T-cell (primary cell): ENCODE results near the gene SEPTIN2. TPM values are rescaled to one million over a fixed set of nuclear protein-coding genes. Genes with fewer than 3 reads are reported as not detected.
"Not testable (repeated sequence)": the region's sequence is repeated elsewhere in the genome, so short reads cannot be mapped to it uniquely, and the experiment has no call there.

Source experiments
- ATAC-seq, 4 experiments: fragments of 200-7000 bp in 3 of 4; fragments of 150-1000 bp in 1 of 4; cut with Tn5 transposase; replicated peaks in 1 of 4; 1 replicate in 3 of 4; 2 replicates in 1 of 4; pipeline ENCODE4 v1.10.0; 2021; ENCODE audit warnings: moderate library complexity in 3 of 4, mild to moderate bottlenecking in 2 of 4, moderate number of reproducible peaks in 1 of 4
- CTCF ChIA-PET, 2 donors: fragments of 300-600 bp; sonication (Branson Sonifier 250); formaldehyde crosslinking; loops; one replicate each; lab custom pipeline; 2022; ENCODE audit warnings: antibody characterized with exemption in 2 of 2; lab: Charles Lee
- POLR2A ChIA-PET, 2 donors: fragments of 300-600 bp; sonication (Branson Sonifier 250); formaldehyde crosslinking; loops; one replicate each; lab custom pipeline; 2022; ENCODE audit warnings: antibody characterized with exemption in 2 of 2; lab: Charles Lee
- DNase-seq, 35 experiments: peaks; one replicate each; pipeline versions ENCODE4 v3.0.0 to v3.0.0-alpha.2; 2013 to 2023
- H3K27ac ChIP-seq: one replicate; pipeline ENCODE4 v1.5.1; 2013; ENCODE audit warnings: low read length
- H3K27me3 ChIP-seq, 2 experiments: replicated peaks in 1 of 2; 1 replicate in 1 of 2; 2 replicates in 1 of 2; pipeline versions ENCODE4 v1.6.1 to v1.7.0; 2013; ENCODE audit warnings: low read length in 1 of 2, mixed read lengths in 1 of 2; ENCODE audit not compliant: control insufficient read depth in 2 of 2, insufficient read depth in 2 of 2; ENCODE audit errors: extremely low read depth in 1 of 2
- H3K36me3 ChIP-seq, 2 donors: 1 replicate in 1 of 2; 2 replicates in 1 of 2; pipeline versions ENCODE4 v1.6.1 to v1.7.0; 2013; ENCODE audit warnings: low read length in 1 of 2; ENCODE audit not compliant: control insufficient read depth in 2 of 2, insufficient read depth in 1 of 2; ENCODE audit errors: extremely low read depth in 1 of 2
- H3K4me1 ChIP-seq, 2 experiments: 1 replicate in 1 of 2; 2 replicates in 1 of 2; pipeline versions ENCODE4 v1.6.1 to v1.7.0; 2013; ENCODE audit warnings: low read length in 2 of 2, mixed read lengths in 1 of 2; ENCODE audit not compliant: insufficient read depth in 2 of 2, control insufficient read depth in 1 of 2; ENCODE audit errors: extremely low read depth in 1 of 2
- H3K4me3 ChIP-seq, 2 donors: 1 replicate in 1 of 2; 2 replicates in 1 of 2; pipeline versions ENCODE4 v1.5.1 to v1.7.0; 2013; ENCODE audit warnings: mild to moderate bottlenecking in 2 of 2, low read length in 1 of 2, moderate library complexity in 1 of 2; ENCODE audit not compliant: control insufficient read depth in 1 of 2; ENCODE audit errors: extremely low read depth in 1 of 2
- H3K9me3 ChIP-seq: 2 replicates; pipeline ENCODE4 v1.7.0; 2013
- H3K27ac Mint-ChIP-seq, 2 donors: one replicate each; pipeline ENCODE4 v1.8.0; 2020 to 2021; ENCODE audit warnings: mild to moderate bottlenecking in 2 of 2, mixed read lengths in 2 of 2
- H3K27me3 Mint-ChIP-seq, 2 donors: one replicate each; pipeline ENCODE4 v1.8.0; 2021 to 2022; ENCODE audit warnings: mixed read lengths in 2 of 2
- H3K36me3 Mint-ChIP-seq: one replicate; pipeline ENCODE4 v1.8.0; 2021; ENCODE audit warnings: mixed read lengths
- H3K4me1 Mint-ChIP-seq, 3 donors: one replicate each; pipeline ENCODE4 v1.8.0; 2020 to 2022; ENCODE audit warnings: mixed read lengths in 3 of 3, mild to moderate bottlenecking in 1 of 3
- H3K4me3 Mint-ChIP-seq, 3 donors: one replicate each; pipeline ENCODE4 v1.8.0; 2020 to 2022; ENCODE audit warnings: mild to moderate bottlenecking in 3 of 3, mixed read lengths in 3 of 3, moderate library complexity in 3 of 3
- H3K9me3 Mint-ChIP-seq, 3 donors: one replicate each; pipeline ENCODE4 v1.8.0; 2020 to 2022; ENCODE audit warnings: mixed read lengths in 3 of 3
- WGBS: methylation state at CpG from one replicate; pipeline ENCODE4 v1.1.5; 2013; ENCODE audit warnings: missing lambda C conversion rate; ENCODE audit not compliant: insufficient coverage; 5-methylcytosine and 5-hydroxymethylcytosine counted together
- total RNA-seq, 35 experiments: library from RNA in 6 of 35; stranded (reverse) in 6 of 35; fragments of 120-200 nt in 1 of 35; gene quantifications; one replicate each; pipeline versions ENCODE4 v1.2.1 to v1.2.4 and lab custom pipeline; 2013 to 2026

Gene SEPTIN2
- total RNA-seq, 5 donors from 2014 or later (not counting 1 experiment from before 2014, with no cell fraction given) = 182 to 209 (median 189) TPM

- no peak overlapping the region for H3K27ac ChIP-seq
- peaks cover 31% of the 10 kb centered on the region for H3K36me3 Mint-ChIP-seq
- H3K27me3 ChIP-seq = no peaks in the 10 kb centered on the region
- H3K9me3 ChIP-seq = no peaks in the 10 kb centered on the region
- no peaks in the 10 kb centered on the region for H3K27me3 Mint-ChIP-seq
- no peak overlapping the region for H3K4me3 ChIP-seq
- H3K27ac Mint-ChIP-seq = no peak overlapping the region
- H3K4me3 Mint-ChIP-seq = no peak overlapping the region
- H3K9me3 Mint-ChIP-seq = no peaks in the 10 kb centered on the region
- WGBS = 82% methylated on average over 4 of the region's 4 CpGs
- H3K36me3 ChIP-seq = no peaks in the 10 kb centered on the region
- no peak for DNase-seq
- H3K4me1 ChIP-seq = no peaks in the 10 kb centered on the region
- ATAC-seq = no peak
- peaks cover 0 to 3% (median 0%) of the 10 kb centered on the region in 3 donors for H3K4me1 Mint-ChIP-seq
- ChIA-PET CTCF (no interaction called here), POLR2A (no interaction called here)
Measured at GRCh38 chr2:241381872-241382271, 66.1 kb downstream of the SEPTIN2 start.

GRCh38 chr2:241385450-241385849 is 69.7 kb downstream of the SEPTIN2 start:
- H3K4me1 ChIP-seq, H3K4me3 Mint-ChIP-seq, H3K4me3 ChIP-seq, POLR2A ChIA-PET, H3K9me3 ChIP-seq, H3K27me3 Mint-ChIP-seq, H3K27ac ChIP-seq, ATAC-seq, H3K9me3 Mint-ChIP-seq, H3K27me3 ChIP-seq, DNase-seq, H3K36me3 ChIP-seq, H3K27ac Mint-ChIP-seq, H3K4me1 Mint-ChIP-seq: not testable (repeated sequence)
- peaks cover 32% of the 10 kb centered on the region for H3K36me3 Mint-ChIP-seq
- WGBS = no CpG with 5 or more reads among the region's 7 CpGs
- CTCF ChIA-PET = interaction anchor here in 1 of 2 donors (0.7 kb wide), 1 partner anchor 58 kb away, joined by 3 read pairs; no protein-coding TSS in a partner anchor

GRCh38 chr2:241386519-241386918 is 70.8 kb downstream of the SEPTIN2 start:
- CTCF ChIA-PET = no interaction called here
- Mint-ChIP-seq H3K27ac (no peak overlapping the region), H3K36me3 (peaks cover 27% of the 10 kb centered on the region)

GRCh38 chr2:241389697-241390096 is 74.0 kb downstream of the SEPTIN2 start:
- CTCF ChIA-PET = no interaction called here

More at GRCh38 chr2:241386519-241386918, 70.8 kb downstream of the SEPTIN2 start:
- no peaks in the 10 kb centered on the region for H3K27me3 ChIP-seq
- H3K9me3 ChIP-seq = no peaks in the 10 kb centered on the region
- WGBS = 100% methylated on average over 4 of the region's 6 CpGs
- H3K27ac ChIP-seq = no peak overlapping the region
- POLR2A ChIA-PET = no interaction called here
- no peak overlapping the region for H3K4me3 ChIP-seq
- H3K36me3 ChIP-seq = no peaks in the 10 kb centered on the region
- no peak overlapping the region for H3K4me3 Mint-ChIP-seq
- H3K4me1 ChIP-seq = no peaks in the 10 kb centered on the region
- DNase-seq (no peak), ATAC-seq (no peak)
- no peaks in the 10 kb centered on the region for H3K27me3 Mint-ChIP-seq
- no peaks in the 10 kb centered on the region for H3K9me3 Mint-ChIP-seq
- H3K4me1 Mint-ChIP-seq = peaks cover 0 to 6% (median 0%) of the 10 kb centered on the region in 3 donors

GRCh38 chr2:241390301-241391206 is 74.8 kb downstream of the SEPTIN2 start:
- Mint-ChIP-seq H3K4me3 (no peak overlapping the region), H3K27ac (no peak overlapping the region), H3K9me3 (no peaks in the 10 kb centered on the region), H3K27me3 (no peaks in the 10 kb centered on the region), H3K4me1 (peaks cover 0 to 4% (median 0%) of the 10 kb centered on the region in 3 donors), H3K36me3 (peaks cover 18% of the 10 kb centered on the region)
- 62% methylated on average over 6 of the region's 9 CpGs for WGBS
- ATAC-seq = no peak
- ChIA-PET CTCF (no interaction called here), POLR2A (no interaction called here)
- peaks cover 0 to 3% of the 10 kb centered on the region in 2 donors for H3K36me3 ChIP-seq
- H3K4me3 ChIP-seq = no peak overlapping the region
- H3K4me1 ChIP-seq = no peaks in the 10 kb centered on the region
- no peak for DNase-seq
- H3K9me3 ChIP-seq = no peaks in the 10 kb centered on the region
- no peak overlapping the region for H3K27ac ChIP-seq
- H3K27me3 ChIP-seq = no peaks in the 10 kb centered on the region

More at GRCh38 chr2:241389697-241390096, 74.0 kb downstream of the SEPTIN2 start:
- H3K36me3 ChIP-seq = peaks cover 0 to under 1% of the 10 kb centered on the region in 2 donors
- POLR2A ChIA-PET = no interaction called here
- no peak overlapping the region for H3K27ac Mint-ChIP-seq
- H3K4me1 Mint-ChIP-seq = peaks cover 0 to 4% (median 0%) of the 10 kb centered on the region in 3 donors
- H3K27ac ChIP-seq = no peak overlapping the region
- no peaks in the 10 kb centered on the region for H3K27me3 ChIP-seq
- H3K4me3 ChIP-seq = no peak overlapping the region
- no CpG with 5 or more reads among the region's 2 CpGs for whole genome bisulfite sequencing
- DNase-seq = no peak
- H3K36me3 Mint-ChIP-seq = peaks cover 14% of the 10 kb centered on the region
- H3K4me1 ChIP-seq = no peaks in the 10 kb centered on the region
- no peak for ATAC-seq
- H3K27me3 Mint-ChIP-seq = no peaks in the 10 kb centered on the region
- H3K9me3 ChIP-seq = no peaks in the 10 kb centered on the region
- H3K9me3 Mint-ChIP-seq = no peaks in the 10 kb centered on the region
- no peak overlapping the region for H3K4me3 Mint-ChIP-seq

GRCh38 chr2:241391892-241392665 is 76.4 kb downstream of the SEPTIN2 start:
- ATAC-seq = peak in 1 of 4 experiments; percentile 30
- Histone ChIP-seq H3K4me3 (no peak overlapping the region), H3K4me1 (no peaks in the 10 kb centered on the region), H3K36me3 (peaks cover 0 to 3% of the 10 kb centered on the region in 2 donors), H3K9me3 (no peaks in the 10 kb centered on the region), H3K27ac (no peak overlapping the region), H3K27me3 (no peaks in the 10 kb centered on the region)
- ChIA-PET POLR2A (interaction anchor here in 1 of 2 donors (0.6 kb wide), 1 partner anchor 14 kb away, joined by 3 read pairs; no protein-coding TSS in a partner anchor), CTCF (interaction anchor here in 1 of 2 donors (0.6 kb wide), 2 partner anchors 93 to 568 kb away, joined by 4 to 7 read pairs; no protein-coding TSS in a partner anchor)
- no peaks in the 10 kb centered on the region for H3K27me3 Mint-ChIP-seq
- H3K9me3 Mint-ChIP-seq = no peaks in the 10 kb centered on the region
- H3K36me3 Mint-ChIP-seq = peaks cover 18% of the 10 kb centered on the region
- peaks cover 0 to 4% (median 0%) of the 10 kb centered on the region in 3 donors for H3K4me1 Mint-ChIP-seq
- no peak overlapping the region for H3K4me3 Mint-ChIP-seq
- WGBS = 93% methylated on average over 5 of the region's 6 CpGs
- DNase-seq = peak in 9 of 35 experiments; percentile 2 to 32 (median 6)
- no peak overlapping the region for H3K27ac Mint-ChIP-seq
